ENCODE measurements around the gene TMEM132C. TPM values are rescaled to one million over a fixed set of nuclear protein-coding genes. Genes with fewer than 3 reads are reported as not detected.

Gene TMEM132C
- total and polyA plus RNA-seq, 2 of the 4 experiments (the other 2 are of a cell fraction): not detected

- no peak overlapping the region for H3K4me2 ChIP-seq (ENCODE audit: low read depth, low read length)
- H3K27ac ChIP-seq (ENCODE audit: insufficient read depth, low read length): no peak overlapping the region
- dilution Hi-C loops (cut with HindIII; ENCODE audit: low sequenced_read_pairs, unreplicated experiment) (no loop called here), in situ Hi-C loops (cut with MboI; ENCODE audit: low sequenced_read_pairs) (no loop called here), intact Hi-C loops (cut with micrococcal nuclease) (no loop called here)
- no peak overlapping the region for H2BK120ac ChIP-seq (ENCODE audit: low read depth, low read length)
- BruUV-seq (replicated peaks): no TSS peak
- 74% methylated on average over 11 of the region's 13 CpGs; no CpG with 5 or more reads in 1 of the 2 experiments for WGBS, 2 experiments (ENCODE audit: extremely low coverage in 2 of 2, insufficient read length in 1 of 2)
- H3K9me1 ChIP-seq (ENCODE audit: insufficient read depth, low read length): no peaks in the 10 kb centered on the region
- H3K27me3 ChIP-seq (ENCODE audit: control insufficient read depth, insufficient read depth, low read length): no peaks in the 10 kb centered on the region
- H2AFZ ChIP-seq (replicated peaks; ENCODE audit: low read length, poor library complexity): no peak overlapping the region
- no peak overlapping the region for H4K5ac ChIP-seq (ENCODE audit: low read depth, low read length)
- DNase-seq (no peak), ATAC-seq (ENCODE audit: low read depth) (no peak)
- H3K79me1 ChIP-seq (ENCODE audit: low read depth in 1 of 2, low read length in 2 of 2): no peaks in the 10 kb centered on the region
- H4K91ac ChIP-seq (ENCODE audit: insufficient read depth, low read depth, low read length): no peak overlapping the region
- no peak overlapping the region for H3K9ac ChIP-seq (ENCODE audit: low read depth, low read length)
- H2AK5ac ChIP-seq (ENCODE audit: low read depth, low read length): no peak overlapping the region
- H2BK5ac ChIP-seq (ENCODE audit: low read depth, low read length, poor library complexity, severe bottlenecking): no peak overlapping the region
- H3K4me1 ChIP-seq (ENCODE audit: control insufficient read depth, insufficient read depth, low read length): no peaks in the 10 kb centered on the region
- no peak overlapping the region for H2BK20ac ChIP-seq (ENCODE audit: low read depth, low read length)
- TF ChIP-seq NFE2L2 (IDR thresholded peaks at IDR 0.05; ENCODE audit: low read depth, low read length) (no peak), POLR2A (IDR thresholded peaks at IDR 0.05; ENCODE audit: low read depth, low read length) (no peak), ELK1 (IDR thresholded peaks at IDR 0.05; ENCODE audit: borderline replicate concordance, low read depth, low read length) (no peak), RAD21 (IDR thresholded peaks at IDR 0.05; ENCODE audit: low read length) (no peak), BHLHE40 (IDR thresholded peaks at IDR 0.05; ENCODE audit: low read depth, low read length) (no peak), USF2 (IDR thresholded peaks at IDR 0.05; ENCODE audit: low read depth, low read length) (no peak), MAZ (IDR thresholded peaks at IDR 0.05; ENCODE audit: borderline replicate concordance, low read depth, low read length) (no peak), RFX5 (IDR thresholded peaks at IDR 0.05; ENCODE audit: low read depth, low read length) (no peak), SMC3 (IDR thresholded peaks at IDR 0.05; ENCODE audit: low read depth, low read length) (no peak), FOS (IDR thresholded peaks at IDR 0.05; ENCODE audit: low read depth, low read length) (no peak), RCOR1 (IDR thresholded peaks at IDR 0.05; ENCODE audit: insufficient replicate concordance, low read length) (no peak), MAFK (IDR thresholded peaks at IDR 0.05; ENCODE audit: low read depth, low read length) (no peak), MXI1 (IDR thresholded peaks at IDR 0.05; ENCODE audit: borderline replicate concordance, low read depth, low read length) (no peak)
- no peak overlapping the region for H4K8ac ChIP-seq (ENCODE audit: low read depth in 2 of 2, low read length in 2 of 2)
- H3K23ac ChIP-seq (ENCODE audit: low read depth, low read length): no peak overlapping the region
- H2BK15ac ChIP-seq (ENCODE audit: low read depth, low read length): no peak overlapping the region
- peaks cover 21% of the 10 kb centered on the region for H3K9me3 ChIP-seq (ENCODE audit: control insufficient read depth, insufficient read depth, low read length)
- H3K14ac ChIP-seq (replicated peaks; ENCODE audit: low read depth, low read length): no peak overlapping the region
- H3K4ac ChIP-seq (ENCODE audit: low read depth, low read length): no peak overlapping the region
- no peaks in the 10 kb centered on the region for H3K36me3 ChIP-seq (ENCODE audit: control insufficient read depth, insufficient read depth, low read length)
- POLR2A ChIA-PET (ENCODE audit: unreplicated experiment): no interaction called here
- H4K20me1 ChIP-seq (ENCODE audit: insufficient read depth, low read length): no peaks in the 10 kb centered on the region
- no peak overlapping the region for H3K56ac ChIP-seq (ENCODE audit: extremely low read depth, insufficient read depth, low read length)
- CTCF ChIA-PET: no interaction called here
- no peak overlapping the region for H3K18ac ChIP-seq (ENCODE audit: low read depth, low read length)
- no peak overlapping the region for H2AK9ac ChIP-seq (replicated peaks; ENCODE audit: low read depth, low read length, poor library complexity)
- no peak overlapping the region for H3K4me3 ChIP-seq (ENCODE audit: insufficient read depth, low read depth, low read length)
These were observed 21.9 kb downstream of the TMEM132C start for GRCh38 chr12:128288896-128289295.

Data from IMR-90 (cell line).